Measurements from ENCODE around the gene MIR17HG. TPM values are rescaled to one million over a fixed set of nuclear protein-coding genes. Genes with fewer than 3 reads are reported as not detected.

MIR17HG gene
- total RNA-seq, 1 donor from 2014 or later: 14.5 TPM

GRCh38 chr13:91305652-91306051, 41.8 kb upstream of the MIR17HG start:
- TF ChIP-seq CTCF (IDR thresholded peaks at IDR 0.05; ENCODE audit: partially characterized antibody, unreplicated experiment): no peak
- H3K4me1 Mint-ChIP-seq (ENCODE audit: low read depth, unreplicated experiment): no peaks in the 10 kb centered on the region
- H3K4me3 Mint-ChIP-seq (ENCODE audit: unreplicated experiment): no peak overlapping the region
- H3K27ac Mint-ChIP-seq (ENCODE audit: unreplicated experiment): no peak overlapping the region
- no peaks in the 10 kb centered on the region for H3K27me3 Mint-ChIP-seq (ENCODE audit: unreplicated experiment)
- H3K36me3 Mint-ChIP-seq (ENCODE audit: unreplicated experiment): no peaks in the 10 kb centered on the region
- DNase-seq: no peak
- H3K9me3 Mint-ChIP-seq (ENCODE audit: unreplicated experiment): no peaks in the 10 kb centered on the region

- no peak overlapping the region for H3K27ac Mint-ChIP-seq (ENCODE audit: unreplicated experiment)
- no peak for DNase-seq
- no peaks in the 10 kb centered on the region for H3K9me3 Mint-ChIP-seq (ENCODE audit: unreplicated experiment)
- no peak for TF ChIP-seq CTCF (IDR thresholded peaks at IDR 0.05; ENCODE audit: partially characterized antibody, unreplicated experiment)
- no peaks in the 10 kb centered on the region for H3K4me1 Mint-ChIP-seq (ENCODE audit: low read depth, unreplicated experiment)
- no peaks in the 10 kb centered on the region for H3K27me3 Mint-ChIP-seq (ENCODE audit: unreplicated experiment)
- H3K4me3 Mint-ChIP-seq (ENCODE audit: unreplicated experiment): no peak overlapping the region
- no peaks in the 10 kb centered on the region for H3K36me3 Mint-ChIP-seq (ENCODE audit: unreplicated experiment)
These were observed 39.6 kb upstream of the MIR17HG start for GRCh38 chr13:91307887-91308286.

- Mint-ChIP-seq H3K36me3 (ENCODE audit: unreplicated experiment) (no peaks in the 10 kb centered on the region), H3K4me3 (ENCODE audit: unreplicated experiment) (no peak overlapping the region), H3K4me1 (ENCODE audit: low read depth, unreplicated experiment) (no peaks in the 10 kb centered on the region), H3K27me3 (ENCODE audit: unreplicated experiment) (no peaks in the 10 kb centered on the region), H3K27ac (ENCODE audit: unreplicated experiment) (no peak overlapping the region), H3K9me3 (ENCODE audit: unreplicated experiment) (no peaks in the 10 kb centered on the region)
- no peak for DNase-seq
- TF ChIP-seq CTCF (IDR thresholded peaks at IDR 0.05; ENCODE audit: partially characterized antibody, unreplicated experiment): no peak
These were observed 39.2 kb upstream of the MIR17HG start for GRCh38 chr13:91308299-91308698.

- Mint-ChIP-seq H3K9me3 (ENCODE audit: unreplicated experiment) (no peaks in the 10 kb centered on the region), H3K27ac (ENCODE audit: unreplicated experiment) (no peak overlapping the region), H3K36me3 (ENCODE audit: unreplicated experiment) (no peaks in the 10 kb centered on the region), H3K4me3 (ENCODE audit: unreplicated experiment) (no peak overlapping the region), H3K27me3 (ENCODE audit: unreplicated experiment) (no peaks in the 10 kb centered on the region), H3K4me1 (ENCODE audit: low read depth, unreplicated experiment) (no peaks in the 10 kb centered on the region)
- no peak for TF ChIP-seq CTCF (IDR thresholded peaks at IDR 0.05; ENCODE audit: partially characterized antibody, unreplicated experiment)
- DNase-seq: no peak
These were observed 36.0 kb upstream of the MIR17HG start for GRCh38 chr13:91311491-91311890.

GRCh38 chr13:91312324-91312723, 35.2 kb upstream of the MIR17HG start:
- no peak for TF ChIP-seq CTCF (IDR thresholded peaks at IDR 0.05; ENCODE audit: partially characterized antibody, unreplicated experiment)
- Mint-ChIP-seq H3K27ac (ENCODE audit: unreplicated experiment) (no peak overlapping the region), H3K27me3 (ENCODE audit: unreplicated experiment) (no peaks in the 10 kb centered on the region), H3K4me3 (ENCODE audit: unreplicated experiment) (no peak overlapping the region), H3K9me3 (ENCODE audit: unreplicated experiment) (no peaks in the 10 kb centered on the region), H3K36me3 (ENCODE audit: unreplicated experiment) (no peaks in the 10 kb centered on the region), H3K4me1 (ENCODE audit: low read depth, unreplicated experiment) (no peaks in the 10 kb centered on the region)
- DNase-seq: no peak
